K562 (cell line): ENCODE data around the gene DOCK3. TPM values are rescaled to one million over a fixed set of nuclear protein-coding genes. Genes with fewer than 3 reads are reported as not detected.

Experiments
- ATAC-seq: fragments of 200-7000 bp; cut with Tn5 transposase; 3 replicates; pipeline ENCODE4 v1.9.1; 2020; ENCODE audit warnings: moderate library complexity
- BruUV-seq: library from RNA; stranded (reverse); fragments of 400-500 nt; replicated peaks from 2 replicates; lab custom pipeline; 2021; lab: Mats Ljungman, UMichigan
- CTCF ChIA-PET: fragments of 300-600 bp; formaldehyde crosslinking; extraction: SDS; loops from one replicate; lab custom pipeline; 2021; ENCODE audit warnings: low intra/inter-chr PET ratio; lab: Yijun Ruan, JAX
- POLR2A ChIA-PET: fragments of 300-600, 350-650 bp; sonication (Branson Sonifier 250); formaldehyde crosslinking; extraction: SDS; loops from one replicate; lab custom pipeline; 2021; ENCODE audit warnings: antibody characterized with exemption, inconsistent platforms; lab: Yijun Ruan, JAX
- DNase-seq, 4 experiments: peaks; one replicate each; pipeline versions ENCODE4 v3.0.0 to v3.0.0-alpha.2; 2011 to 2018; ENCODE audit warnings: low spot score in 3 of 4, mixed read lengths in 3 of 4; ENCODE audit errors: extremely low read depth in 1 of 4
- FAIRE-seq: peaks from 2 replicates; lab custom pipeline; 2011; peaks lifted over from hg19 to GRCh38; lab: Jason Lieb, UNC
- H2AFZ ChIP-seq: 2 replicates; pipeline ENCODE4 v1.6.0; 2011; ENCODE audit warnings: low read depth, low read length, control low read depth, inconsistent platforms
- H3K27ac ChIP-seq: fragments of 200-600 bp; 3 replicates; pipeline ENCODE4 v1.8.0; 2011; ENCODE audit warnings: low read depth, mild to moderate bottlenecking, control low read depth, inconsistent platforms, low read length, moderate library complexity, mixed read lengths; ENCODE audit errors: extremely low read depth
- H3K27me3 ChIP-seq, 2 experiments: fragments of 300-600 bp in 1 of 2; 2 replicates in 1 of 2; 3 replicates in 1 of 2; pipeline versions ENCODE4 v1.6.0 to v1.8.0; 2011; ENCODE audit warnings: inconsistent platforms in 2 of 2, low read length in 2 of 2, mild to moderate bottlenecking in 1 of 2, mixed read lengths in 1 of 2, moderate library complexity in 1 of 2; ENCODE audit not compliant: control insufficient read depth in 2 of 2, insufficient read depth in 2 of 2
- H3K36me3 ChIP-seq: fragments of 300-600 bp; 3 replicates; pipeline ENCODE4 v1.8.0; 2011; ENCODE audit warnings: mild to moderate bottlenecking, low read length, inconsistent platforms; ENCODE audit not compliant: control insufficient read depth, insufficient read depth
- H3K4me1 ChIP-seq, 2 experiments: fragments of 200-600 bp in 1 of 2; replicated peaks in 1 of 2; 2 replicates in 1 of 2; 3 replicates in 1 of 2; pipeline versions ENCODE4 v1.5.1 to v1.8.0; 2011; ENCODE audit warnings: inconsistent platforms in 2 of 2, low read length in 2 of 2, mild to moderate bottlenecking in 1 of 2, mixed read lengths in 1 of 2, moderate library complexity in 1 of 2; ENCODE audit not compliant: control insufficient read depth in 2 of 2, insufficient read depth in 2 of 2
- H3K4me2 ChIP-seq: 2 replicates; pipeline ENCODE4 v1.6.1; 2011; ENCODE audit warnings: low read length, control low read depth, inconsistent platforms, mixed read lengths; ENCODE audit not compliant: insufficient read depth
- H3K4me3 ChIP-seq: fragments of 200-600 bp; sonication (generic), shearing (Covaris generic); 2 replicates; pipeline ENCODE4 v1.5.1; 2016; ENCODE audit warnings: control low read depth, inconsistent platforms
- H3K79me2 ChIP-seq: fragments of 200-600 bp; 3 replicates; pipeline ENCODE4 v1.8.0; 2011; ENCODE audit warnings: low read length, inconsistent platforms; ENCODE audit not compliant: control insufficient read depth, insufficient read depth
- H3K9ac ChIP-seq, 2 experiments: 2 replicates each; pipeline versions ENCODE4 v1.6.0 to v1.6.1; 2011; ENCODE audit warnings: low read depth in 2 of 2, low read length in 2 of 2, control low read depth in 1 of 2, inconsistent platforms in 1 of 2, mild to moderate bottlenecking in 1 of 2, mixed read lengths in 1 of 2; ENCODE audit not compliant: insufficient read depth in 1 of 2
- H3K9me1 ChIP-seq: one replicate; pipeline ENCODE4 v1.6.0; 2011; ENCODE audit warnings: inconsistent platforms, mild to moderate bottlenecking, low read length, moderate library complexity; ENCODE audit not compliant: control insufficient read depth, insufficient read depth
- H3K9me3 ChIP-seq: replicated peaks from 2 replicates; pipeline ENCODE4 v1.5.1; 2011; ENCODE audit warnings: low read depth, low read length, inconsistent platforms; ENCODE audit not compliant: control insufficient read depth, insufficient read depth
- H4K20me1 ChIP-seq: replicated peaks from 2 replicates; pipeline ENCODE4 v1.6.1; 2011; ENCODE audit warnings: low read length, inconsistent platforms, mixed read lengths; ENCODE audit not compliant: control insufficient read depth, insufficient read depth
- BHLHE40 ChIP-seq: IDR thresholded peaks from 2 replicates; pipeline ENCODE4 v1.6.1; 2011; ENCODE audit warnings: low read length, improper control_type of control experiment
- BMI1 ChIP-seq: fragments of 150-350 bp; IDR thresholded peaks from 2 replicates; pipeline ENCODE4 v1.6.1; 2014; ENCODE audit warnings: low read length
- ETV6 ChIP-seq, 3 experiments: fragments of 150-350 bp in 1 of 3; sonication (generic) in 1 of 3; formaldehyde crosslinking in 1 of 3; IDR thresholded peaks; 2 replicates each; pipeline versions ENCODE4 v1.6.1 to v1.8.0; 2014 to 2022; ENCODE audit warnings: borderline replicate concordance in 2 of 3, low read depth in 2 of 3, antibody characterized with exemption in 1 of 3, low read length in 1 of 3, mild to moderate bottlenecking in 1 of 3, missing genetic modification reagents in 1 of 3
- FOXP1 ChIP-seq: sonication (generic); formaldehyde crosslinking; IDR thresholded peaks from 2 replicates; pipeline ENCODE4 v1.8.0; 2022; ENCODE audit warnings: mild to moderate bottlenecking, missing genetic modification reagents
- JUNB ChIP-seq: fragments of 450-650 bp; formaldehyde crosslinking; conservative IDR thresholded peaks from 2 replicates; pipeline ENCODE4 v1.4.0; 2020; ENCODE audit warnings: mild to moderate bottlenecking
- MTA2 ChIP-seq: fragments of 450-650 bp; IDR thresholded peaks from 2 replicates; pipeline ENCODE4 v1.6.1; 2016; ENCODE audit warnings: low read depth
- POLR3A ChIP-seq: IDR thresholded peaks from 2 replicates; pipeline ENCODE4 v1.6.1; 2011; ENCODE audit warnings: borderline replicate concordance, mild to moderate bottlenecking, moderate library complexity; ENCODE audit not compliant: insufficient read length, insufficient read depth; ENCODE audit errors: extremely low read depth
- SIN3B ChIP-seq: fragments of 450-650 bp; IDR thresholded peaks from 2 replicates; pipeline ENCODE4 v1.6.1; 2017; ENCODE audit warnings: low read depth, mild to moderate bottlenecking, moderate library complexity
- SMAD3 ChIP-seq: fragments of 450-650 bp; formaldehyde crosslinking; conservative IDR thresholded peaks from 2 replicates; pipeline ENCODE4 v1.4.0; 2020; ENCODE audit warnings: mild to moderate bottlenecking
- STAT5B ChIP-seq: fragments of 250-450 bp; sonication (Bioruptor Pico); IDR thresholded peaks from 2 replicates; pipeline ENCODE4 v1.8.0; 2021; ENCODE audit warnings: mild to moderate bottlenecking, inconsistent platforms
- TARDBP ChIP-seq: fragments of 450-650 bp; IDR thresholded peaks from 2 replicates; pipeline ENCODE4 v1.6.1; 2016
- TCF3 ChIP-seq: sonication (generic); formaldehyde crosslinking; IDR thresholded peaks from 2 replicates; pipeline ENCODE4 v1.4.0; 2020; ENCODE audit warnings: mild to moderate bottlenecking, missing genetic modification reagents
- TCF7L2 ChIP-seq: fragments of 150-350 bp; IDR thresholded peaks from 2 replicates; pipeline ENCODE4 v1.6.1; 2016; ENCODE audit warnings: low read depth, mild to moderate bottlenecking, low read length, moderate library complexity
- YBX1 ChIP-seq: fragments of 450-650 bp; IDR thresholded peaks from 2 replicates; pipeline ENCODE4 v1.7.1; 2016; ENCODE audit warnings: mild to moderate bottlenecking
- ZC3H8 ChIP-seq: fragments of 450-650 bp; IDR thresholded peaks from 2 replicates; pipeline ENCODE4 v1.6.1; 2017
- ZKSCAN3 ChIP-seq: fragments of 250-450 bp; sonication (Bioruptor Pico); IDR thresholded peaks from 2 replicates; pipeline ENCODE4 v1.4.0; 2020
- ZNF232 ChIP-seq: sonication (generic); formaldehyde crosslinking; IDR thresholded peaks from 2 replicates; pipeline ENCODE4 v1.8.0; 2022; ENCODE audit warnings: mild to moderate bottlenecking, missing genetic modification reagents
- WGBS: fragments of 100-300 bp; shearing (Covaris generic); methylation state at CpG from one replicate; pipeline ENCODE4 v1.1.6; 2016; ENCODE audit warnings: low coverage, mixed read lengths; ENCODE audit not compliant: insufficient coverage; ENCODE audit errors: missing lambda C conversion rate; 5-methylcytosine and 5-hydroxymethylcytosine counted together
- in situ Hi-C: fragments of 300-500 bp; cut with MboI; formaldehyde crosslinking; loops from 4 replicates; pipeline ENCODE4 v1.15.0; 2018; ENCODE audit warnings: inconsistent platforms, mixed read lengths
- intact Hi-C: fragments of 100-400 bp; cut with micrococcal nuclease; formaldehyde crosslinking; loops from 2 replicates; pipeline ENCODE4 v1.14.2; 2022
- polyA plus RNA-seq, 8 experiments: library from polyadenylated mRNA; depleted of rRNA in 4 of 8; stranded (reverse) in 5 of 8; unstranded in 3 of 8; fragments of >200 nt; fragmentation: Nextera tagmentation in 2 of 8; fragmentation: Illumina TruSeq in 1 of 8; extraction: Ambion mirVana in 2 of 8; extraction: Trizol in 1 of 8; gene quantifications; 2 replicates each; pipeline versions ENCODE4 v1.2.1 to v1.2.3, GENCODE V29; 2011 to 2014; ENCODE audit warnings: inconsistent platforms in 1 of 8, missing spikeins in 1 of 8
- total RNA-seq, 7 experiments: library from RNA; depleted of rRNA in 6 of 7; stranded (reverse); fragments of >200 nt in 6 of 7; fragmentation: Illumina TruSeq in 2 of 7; extraction: Trizol in 2 of 7; gene quantifications; 2 replicates each; pipeline versions ENCODE4 v1.2.1 to v1.2.3, GENCODE V29; 2011 to 2021; ENCODE audit warnings: low replicate concordance in 1 of 7

DOCK3 gene
- total and polyA plus RNA-seq, 9 of the 15 experiments (the other 6 are each of a cell fraction or from before 2014, with no cell fraction given) = under 0.01 to 0.03 (median 0.01) TPM; not detected in 4

DNA sequence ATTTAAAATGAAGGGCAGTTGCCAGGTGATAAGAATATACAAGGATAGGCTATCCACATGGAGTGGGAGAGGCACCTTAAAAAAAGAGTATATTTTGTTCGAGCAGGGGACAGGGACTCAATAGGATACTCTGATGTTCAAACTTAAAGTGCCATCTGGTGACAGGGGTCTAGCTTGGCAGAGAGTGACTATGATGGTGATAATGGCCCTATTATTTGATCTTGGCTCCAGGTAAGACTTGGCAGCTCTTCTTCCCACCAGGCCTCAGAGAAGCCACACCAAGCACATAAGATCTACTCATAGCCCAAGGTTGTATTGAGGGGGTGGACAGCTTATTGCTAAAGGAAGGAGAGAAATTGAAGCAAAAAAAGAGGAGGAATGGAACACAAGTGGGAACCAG, 601.3 kb downstream of the DOCK3 start:
- Histone ChIP-seq H4K20me1 (no peaks in the 10 kb centered on the region), H3K9me1 (no peaks in the 10 kb centered on the region), H3K27me3 (peaks cover 0 to 5% of the 10 kb centered on the region in 2 experiments; a peak in 1 of 5 replicates), H3K36me3 (no peaks in the 10 kb centered on the region), H3K4me1 (no peaks in the 10 kb centered on the region), H3K4me2 (no peak overlapping the region), H3K9ac (no peak overlapping the region), H3K79me2 (no peaks in the 10 kb centered on the region), H3K9me3 (no peaks in the 10 kb centered on the region), H3K27ac (no peak overlapping the region)
- no TSS peak for BruUV-seq
- no peak for DNase-seq
- intact Hi-C loops = no loop called here
- WGBS = 0% methylated on average over 1 of the region's 1 CpG
- no peak for FAIRE-seq
- no peak for ATAC-seq
- CTCF ChIA-PET = no interaction called here
- TF ChIP-seq SIN3B (no peak), ZNF232 (CRISPR knock-in tag) (no peak), JUNB (CRISPR knock-in tag) (no peak), STAT5B (CRISPR knock-in tag) (no peak), MTA2 (no peak), BHLHE40 (no peak)
- TF ChIP-seq, all 486 proteins: peak for 0
- in situ Hi-C loops = no loop called here
- Histone ChIP-seq H2AFZ (no peak overlapping the region), H3K4me3 (no peak overlapping the region)
- POLR2A ChIA-PET = interaction anchor here (1.1 kb wide), 1 partner anchor 294 kb away, joined by 3 read pairs; no protein-coding TSS in a partner anchor

DNA sequence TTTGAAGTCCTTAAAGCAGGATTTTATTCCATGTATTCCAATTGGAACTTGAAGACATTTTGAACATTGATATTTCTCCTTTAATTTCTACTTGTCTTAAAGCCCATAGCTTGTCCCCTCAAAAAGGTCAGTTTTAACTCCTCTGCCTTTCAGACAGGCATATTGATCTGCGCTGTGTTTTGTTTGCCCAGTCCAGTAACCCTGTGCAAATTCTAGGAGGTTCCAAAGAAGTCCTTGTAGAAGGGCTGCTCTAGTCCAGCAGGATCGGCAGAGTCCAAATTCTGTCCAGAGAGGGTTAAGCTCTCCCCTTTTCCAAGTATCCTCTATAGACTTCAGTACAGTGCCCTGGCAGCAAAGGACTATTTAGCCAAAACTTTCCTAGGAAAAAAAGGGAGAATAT, 604.7 kb downstream of the DOCK3 start:
- H3K9me1 ChIP-seq = no peaks in the 10 kb centered on the region
- H3K9me3 ChIP-seq = no peaks in the 10 kb centered on the region
- H3K4me3 ChIP-seq = no peak overlapping the region
- H3K9ac ChIP-seq = no peak overlapping the region
- ChIA-PET CTCF (no interaction called here), POLR2A (interaction anchor here (0.7 kb wide), 1 partner anchor 51 kb away, joined by 3 read pairs; no protein-coding TSS in a partner anchor)
- intact Hi-C loops = no loop called here
- in situ Hi-C loops = no loop called here
- ATAC-seq (no peak), DNase-seq (no peak), FAIRE-seq (no peak)
- no peak overlapping the region for H3K4me2 ChIP-seq
- H3K79me2 ChIP-seq = no peaks in the 10 kb centered on the region
- TF ChIP-seq TARDBP (no peak), POLR3A (no peak), ZC3H8 (no peak), BMI1 (no peak), SMAD3 (no peak), ZKSCAN3 (no peak), TCF7L2 (no peak), YBX1 (no peak), MTA2 (no peak), FOXP1 (CRISPR knock-in tag) (no peak), ETV6 (IDR thresholded peaks at IDR 0.05; ENCODE audit: borderline replicate concordance in 1 of 2, low read depth in 2 of 2, low read length in 1 of 2) (no peak), ETV6 (CRISPR knock-in tag; IDR thresholded peaks at IDR 0.05; ENCODE audit: borderline replicate concordance) (no peak), TCF3 (CRISPR knock-in tag) (no peak)
- BruUV-seq = no TSS peak
- no peaks in the 10 kb centered on the region for H3K36me3 ChIP-seq
- H3K27me3 ChIP-seq = peaks cover 0 to 5% of the 10 kb centered on the region in 2 experiments; a peak in 1 of 5 replicates
- no peak overlapping the region for H3K27ac ChIP-seq
- WGBS = 4% methylated on average over 2 of the region's 2 CpGs
- H2AFZ ChIP-seq = no peak overlapping the region
- no peaks in the 10 kb centered on the region for H3K4me1 ChIP-seq
- H4K20me1 ChIP-seq = no peaks in the 10 kb centered on the region
